Erythroblast (primary cell): ENCODE results near the gene BOD1.
"Not testable (repeated sequence)": the region's sequence is repeated elsewhere in the genome, so short reads cannot be mapped to it uniquely, and the experiment has no call there.

Experiments
- DNase-seq, 2 experiments: peaks; one replicate each; lab custom pipeline; 2025; lab: John Stamatoyannopoulos, UW
- GATA1 ChIP-seq: IDR thresholded peaks from 2 replicates; pipeline ENCODE4 v1.6.1; 2011; ENCODE audit warnings: low read depth, mild to moderate bottlenecking, control low read depth, low read length, moderate library complexity
- POLR2A ChIP-seq: IDR thresholded peaks from 2 replicates; pipeline ENCODE4 v1.6.1; 2011; ENCODE audit warnings: mild to moderate bottlenecking, low read length

Gene BOD1

DNA sequence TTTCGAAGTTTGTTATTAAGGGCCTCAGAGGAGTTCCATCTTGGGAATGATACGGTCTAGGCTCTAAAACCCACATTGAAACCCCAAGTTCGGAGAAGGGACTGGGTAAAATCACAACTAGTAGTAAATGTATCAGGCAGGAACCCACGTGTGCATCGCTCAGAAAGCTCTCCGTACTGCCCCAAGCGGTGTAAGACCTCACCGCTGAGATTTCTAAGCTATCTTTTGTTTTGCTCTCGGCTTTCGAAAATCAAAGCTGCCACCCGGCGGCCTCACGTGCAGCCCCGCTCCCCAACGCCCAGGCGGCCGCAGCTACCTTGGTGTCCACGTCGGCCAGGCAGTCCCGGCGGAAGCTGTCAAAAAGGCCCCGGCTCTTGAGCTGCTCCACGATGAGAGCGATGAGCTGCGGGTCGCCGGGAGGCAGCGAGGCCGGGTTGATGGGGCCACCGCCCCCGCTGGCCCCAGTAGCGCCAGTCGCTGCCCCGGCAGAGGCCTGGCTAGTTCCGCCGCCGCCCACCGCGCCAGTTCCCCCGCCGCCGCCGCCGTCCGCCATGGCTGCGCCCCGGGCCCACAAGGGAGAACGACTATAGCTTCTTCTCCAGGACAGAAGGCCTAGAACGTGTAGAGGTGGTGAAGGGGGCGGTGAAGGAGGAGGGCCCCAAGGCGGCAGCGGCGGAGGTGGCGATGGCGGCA lies 420 bp downstream of the BOD1 start:
- TF ChIP-seq GATA1 (no peak), POLR2A (no peak)
- peak; percentile 77 to 79 for DNase-seq

GRCh38 chr5:173614591-173614990 lies 1.9 kb downstream of the BOD1 start:
- TF ChIP-seq GATA1 (no peak), POLR2A (no peak)
- no peak for DNase-seq

GRCh38 chr5:173613433-173614159 lies 2.9 kb downstream of the BOD1 start:
- TF ChIP-seq GATA1 (no peak), POLR2A (no peak)
- DNase-seq, result no peak

DNA sequence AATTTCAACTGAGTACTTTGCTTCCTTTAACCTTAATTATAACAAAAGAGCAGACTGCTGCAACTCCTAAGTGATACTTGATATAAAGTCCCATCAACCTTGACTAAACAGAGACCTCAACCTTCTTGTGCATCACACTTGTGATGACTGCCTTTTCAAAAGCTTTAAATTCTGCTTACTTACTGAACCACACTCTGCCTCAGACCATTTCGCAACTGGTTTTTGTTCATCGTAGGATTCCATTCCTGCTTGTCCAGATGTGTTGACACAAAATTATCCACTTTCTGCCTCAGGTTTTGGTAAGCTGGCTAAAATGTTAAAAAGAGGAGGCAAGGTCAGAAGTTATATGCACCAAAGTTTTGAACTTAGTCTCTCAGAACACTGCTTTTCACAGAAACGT lies 3.5 kb downstream of the BOD1 start:
- no peak for TF ChIP-seq GATA1
- TF ChIP-seq POLR2A, result no peak
- no peak for DNase-seq

DNA sequence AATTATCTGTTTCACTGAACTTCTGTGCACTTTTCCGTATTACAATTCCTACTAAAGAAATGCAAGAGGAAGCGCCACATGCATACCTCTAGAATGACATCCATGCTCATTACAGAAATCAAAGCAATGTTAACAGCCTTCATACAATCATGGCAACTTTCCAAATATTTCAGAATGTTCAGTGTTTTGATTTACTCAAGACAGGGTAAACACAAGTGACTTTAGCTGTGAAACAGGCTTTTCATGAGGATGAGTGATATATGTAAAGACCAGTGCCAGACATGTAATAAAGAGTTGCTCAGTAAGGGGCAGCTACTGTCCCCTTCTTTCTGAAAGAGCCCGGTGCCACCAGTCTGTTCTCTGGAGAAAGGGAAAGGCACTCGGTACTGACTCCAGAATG lies 4.7 kb downstream of the BOD1 start:
- DNase-seq, result no peak

GRCh38 chr5:173604141-173604540 lies 12.3 kb downstream of the BOD1 start:
- no peak for DNase-seq

More for the DNA sequence above, 4.7 kb downstream of the BOD1 start:
- TF ChIP-seq GATA1, result no peak

GRCh38 chr5:173602423-173602822 lies 14.0 kb downstream of the BOD1 start:
- no peak for TF ChIP-seq POLR2A
- no peak for TF ChIP-seq GATA1
- peak; percentile 69 to 86 for DNase-seq

More at GRCh38 chr5:173604141-173604540, 12.3 kb downstream of the BOD1 start:
- no peak for TF ChIP-seq GATA1
- no peak for TF ChIP-seq POLR2A

DNA sequence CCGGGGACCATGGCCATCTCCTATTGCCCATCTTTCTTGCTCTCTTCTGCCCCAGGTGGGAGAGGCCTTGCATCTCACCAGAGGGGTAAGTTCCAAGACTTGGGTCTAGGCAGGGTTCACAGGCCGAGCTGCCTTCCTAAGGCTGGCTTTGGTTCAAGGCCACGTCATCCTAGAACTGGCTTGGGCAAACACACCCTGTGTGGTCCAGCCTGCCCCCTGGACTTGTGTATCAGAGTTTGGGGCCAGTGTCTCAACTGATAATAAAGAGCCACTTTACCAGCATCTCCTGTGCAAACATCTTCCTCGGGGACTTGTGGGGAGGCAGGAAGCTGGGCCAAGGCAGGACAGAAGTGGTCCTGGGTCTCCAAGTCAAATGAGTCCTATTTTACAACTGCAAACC lies 17.8 kb downstream of the BOD1 start:
- no peak for DNase-seq
- TF ChIP-seq POLR2A (no peak), GATA1 (no peak)

DNA sequence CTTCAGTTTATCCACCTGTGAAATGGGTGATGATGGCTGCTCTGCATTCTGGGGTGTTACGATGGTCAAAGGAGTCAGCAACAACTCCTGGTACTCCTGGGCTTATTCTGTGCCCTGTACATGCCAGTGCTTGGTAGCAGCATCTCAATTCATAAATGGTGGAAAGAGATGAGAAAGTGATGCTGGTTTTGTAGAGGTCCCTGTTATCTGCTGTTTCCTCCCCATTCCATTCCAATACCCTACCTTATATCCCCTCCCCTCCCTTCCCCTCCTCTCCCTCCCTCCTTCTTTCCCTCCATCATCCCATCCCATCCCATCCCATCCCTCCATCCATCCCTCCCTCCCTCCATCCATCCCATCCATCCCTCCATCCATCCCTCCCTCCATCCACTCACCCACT lies 19.1 kb downstream of the BOD1 start:
- DNase-seq, result no peak

DNA sequence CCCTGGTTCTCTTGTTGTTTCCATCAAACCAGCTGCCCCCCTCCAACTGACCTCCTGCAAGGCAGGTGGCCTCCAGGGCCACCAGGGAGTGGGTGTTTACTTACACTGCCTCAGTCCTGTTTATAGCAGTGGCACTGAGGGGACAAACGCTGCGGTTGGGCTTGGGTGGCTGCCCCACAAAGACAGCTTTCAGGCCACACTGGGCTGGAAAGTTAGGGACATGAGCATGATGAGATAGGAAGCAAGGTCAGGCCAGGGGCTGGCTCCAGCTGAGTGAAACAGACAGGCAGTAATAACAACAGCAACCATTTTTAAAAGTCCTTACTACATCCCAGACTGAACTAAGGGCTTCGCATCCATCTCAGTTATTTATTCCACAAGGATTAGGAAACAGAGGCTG lies 20.6 kb downstream of the BOD1 start:
- no peak for DNase-seq
- TF ChIP-seq GATA1, result no peak
- no peak for TF ChIP-seq POLR2A

More for the DNA sequence above, 19.1 kb downstream of the BOD1 start:
- no peak for TF ChIP-seq GATA1

DNA sequence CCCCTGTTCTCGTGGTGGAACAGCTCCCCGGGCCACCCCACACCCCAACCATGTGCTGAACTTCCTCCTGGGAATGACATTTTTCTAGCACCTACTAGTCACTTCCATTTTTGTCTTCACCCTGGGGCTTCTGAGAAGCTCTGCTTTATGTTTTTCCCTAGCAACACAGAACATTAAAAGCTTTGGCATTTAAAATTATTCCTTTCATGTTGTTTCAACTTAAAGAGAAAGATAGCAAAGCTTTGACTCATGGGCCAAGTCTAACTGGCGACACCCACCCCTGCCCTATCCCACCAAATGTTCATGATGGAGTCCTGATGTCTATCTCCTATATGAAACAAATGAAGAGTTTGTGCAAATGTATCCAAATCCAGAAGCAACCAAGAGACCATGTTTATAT lies 22.4 kb downstream of the BOD1 start:
- DNase-seq, result no peak
- TF ChIP-seq GATA1 (no peak), POLR2A (no peak)

DNA sequence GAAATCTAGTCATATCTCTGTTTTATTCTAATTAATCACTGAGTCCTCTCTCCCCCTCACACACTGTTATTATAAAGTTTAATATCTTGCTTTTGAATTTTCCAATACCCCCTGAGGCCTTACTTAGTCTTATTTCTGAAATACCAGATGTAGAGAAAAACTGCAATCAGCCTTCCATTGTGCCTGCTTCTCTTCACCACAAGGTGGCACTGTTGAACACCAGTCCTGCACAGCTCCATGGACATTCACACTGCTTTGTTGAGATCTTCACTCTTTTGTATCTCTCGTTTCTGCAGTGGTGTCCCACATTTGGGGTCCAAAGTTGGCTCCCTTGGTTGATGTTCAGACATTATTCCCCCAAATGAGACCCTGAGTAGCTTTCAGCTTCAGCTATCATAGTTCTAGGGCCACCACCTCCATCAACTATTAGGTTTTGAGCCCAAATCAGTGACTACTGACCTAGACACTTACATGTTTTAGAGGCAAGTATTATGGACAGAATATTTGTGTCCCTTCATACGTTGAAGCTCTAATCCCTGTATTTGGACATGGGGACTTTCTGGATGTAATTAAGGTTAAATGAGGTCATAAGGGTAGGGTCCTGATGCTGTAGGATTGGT lies 24.3 kb downstream of the BOD1 start:
- TF ChIP-seq POLR2A (no peak), GATA1 (no peak)
- peak; percentile 66 to 75 for DNase-seq

DNA sequence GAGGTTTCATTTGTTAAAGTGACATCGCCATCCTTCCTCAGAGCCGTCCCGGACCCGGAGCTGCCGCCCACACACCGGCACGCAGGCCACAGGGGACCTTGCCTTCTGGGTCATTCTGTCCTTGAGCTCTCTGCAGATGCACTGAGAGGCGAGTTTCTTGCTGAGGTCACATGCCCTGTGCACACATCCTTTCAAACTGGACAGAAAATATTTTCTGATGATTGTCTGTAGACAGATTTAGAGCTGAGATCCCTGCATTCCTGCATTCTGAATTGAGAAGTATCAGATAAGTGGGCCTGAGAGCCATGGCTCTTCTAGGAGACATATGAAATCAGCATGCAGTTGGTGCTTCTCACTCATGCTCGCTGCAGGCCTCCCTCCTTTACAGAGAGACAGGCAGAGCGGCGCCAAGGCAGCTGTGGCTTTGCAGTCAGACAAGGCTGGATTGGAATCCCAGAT lies 25.4 kb downstream of the BOD1 start:
- TF ChIP-seq POLR2A, result no peak
- no peak for TF ChIP-seq GATA1
- no peak for DNase-seq

- TF ChIP-seq POLR2A (no peak), GATA1 (no peak)
- no peak for DNase-seq
These were observed 25.9 kb downstream of the BOD1 start for GRCh38 chr5:173590436-173591055.

DNA sequence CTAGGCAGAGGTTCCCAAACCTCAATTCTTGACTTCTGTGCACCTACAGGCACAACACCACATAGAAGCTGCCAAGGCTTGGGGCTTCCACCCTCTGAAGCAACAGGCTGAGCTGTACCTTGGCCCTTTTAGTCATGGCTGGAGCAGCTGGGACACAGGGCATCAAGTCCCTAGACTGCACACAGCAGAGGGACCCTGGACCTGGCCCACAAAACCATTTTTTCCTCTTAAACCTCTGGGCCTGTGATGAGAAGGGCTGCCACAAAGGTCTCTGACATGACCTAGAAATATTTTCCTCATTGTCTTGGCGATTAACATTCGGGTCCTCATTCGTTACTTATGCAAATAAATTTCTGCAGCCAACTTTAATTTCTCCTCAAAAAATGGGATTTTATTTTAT lies 30.3 kb downstream of the BOD1 start:
- not testable (repeated sequence) for DNase-seq

DNA sequence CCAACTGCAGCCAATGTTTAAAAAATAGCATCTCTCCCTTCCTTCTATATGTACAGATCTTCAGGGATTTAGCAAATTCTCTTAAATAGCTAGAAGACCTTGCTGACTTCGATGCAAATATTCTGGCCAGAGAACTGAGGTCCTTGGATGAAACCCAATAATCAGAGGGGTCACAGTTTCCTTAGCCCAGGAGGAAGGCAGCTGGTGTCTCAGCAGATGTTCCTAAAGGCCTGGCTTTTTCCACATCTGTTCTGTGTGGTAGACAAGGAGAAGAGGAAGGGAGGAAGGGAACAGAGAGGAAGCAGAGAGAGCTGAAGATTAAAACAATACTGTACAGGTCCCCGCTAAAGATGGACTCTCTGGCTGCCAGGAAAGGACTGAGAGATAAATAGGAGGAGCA lies 33.1 kb downstream of the BOD1 start:
- DNase-seq, result no peak
- TF ChIP-seq POLR2A, result no peak
- no peak for TF ChIP-seq GATA1
